Ishikawa (cell line): ENCODE results near the gene TREML4.

ENCODE experiments used
- CEBPB ChIP-seq: IDR thresholded peaks from 2 replicates; pipeline ENCODE4 v1.6.1; 2012
- CREB1 ChIP-seq: IDR thresholded peaks from 2 replicates; pipeline ENCODE4 v1.6.1; 2012; ENCODE audit warnings: low read depth
- EGR1 ChIP-seq: IDR thresholded peaks from 2 replicates; pipeline ENCODE4 v1.6.1; 2012
- EP300 ChIP-seq: IDR thresholded peaks from 2 replicates; pipeline ENCODE4 v1.6.1; 2012; ENCODE audit warnings: borderline replicate concordance
- FOXM1 ChIP-seq: IDR thresholded peaks from 2 replicates; pipeline ENCODE4 v1.6.1; 2012; ENCODE audit warnings: low read depth, borderline replicate concordance
- MAX ChIP-seq: IDR thresholded peaks from 2 replicates; pipeline ENCODE4 v1.6.1; 2012
- NFIC ChIP-seq: IDR thresholded peaks from 2 replicates; pipeline ENCODE4 v1.6.1; 2012
- RAD21 ChIP-seq: IDR thresholded peaks from 2 replicates; pipeline ENCODE4 v1.6.1; 2012; ENCODE audit warnings: low read depth
- REST ChIP-seq: IDR thresholded peaks from 2 replicates; pipeline ENCODE4 v1.6.1; 2012; ENCODE audit warnings: low read depth, mild to moderate bottlenecking
- TAF1 ChIP-seq: IDR thresholded peaks from 2 replicates; pipeline ENCODE4 v1.6.1; 2012; ENCODE audit warnings: low read depth, mild to moderate bottlenecking
- TCF12 ChIP-seq: IDR thresholded peaks from 2 replicates; pipeline ENCODE4 v1.6.1; 2012; ENCODE audit warnings: low read depth
- TEAD4 ChIP-seq: IDR thresholded peaks from 2 replicates; pipeline ENCODE4 v1.6.1; 2012
- USF1 ChIP-seq: IDR thresholded peaks from 2 replicates; pipeline ENCODE4 v1.6.1; 2012
- YY1 ChIP-seq: IDR thresholded peaks from 2 replicates; pipeline ENCODE4 v1.6.1; 2012; ENCODE audit warnings: low read depth

- TF ChIP-seq TAF1 (no peak), NFIC (no peak), RAD21 (no peak), EP300 (no peak), USF1 (no peak), YY1 (no peak), REST (no peak), CEBPB (no peak), MAX (no peak), TCF12 (no peak), EGR1 (no peak), FOXM1 (no peak), TEAD4 (no peak), CREB1 (no peak)
Measured at GRCh38 chr6:41269166-41269565, 41.0 kb downstream of the TREML4 start.
